ENCODE results near the gene MRAP.

- TF ChIP-seq EZH2 (IDR thresholded peaks at IDR 0.05; ENCODE audit: insufficient read depth, poor library complexity, severe bottlenecking): no peak
- no peak for TF ChIP-seq EZH2phosphoT487 (IDR thresholded peaks at IDR 0.05; ENCODE audit: insufficient read depth, low read depth)
These were observed 35.5 kb downstream of the MRAP start for GRCh38 chr21:32333953-32334673.

All from GM23248 (cell line).